HG02642 (cell line): ENCODE data around the gene LRIG1.

Source experiments
- ATAC-seq: cut with Tn5 transposase; IDR thresholded peaks from one replicate; pipeline ENCODE4 v1.9.1; 2021; ENCODE audit warnings: mild to moderate bottlenecking; ENCODE audit not compliant: unreplicated experiment, poor library complexity

Gene LRIG1

DNA sequence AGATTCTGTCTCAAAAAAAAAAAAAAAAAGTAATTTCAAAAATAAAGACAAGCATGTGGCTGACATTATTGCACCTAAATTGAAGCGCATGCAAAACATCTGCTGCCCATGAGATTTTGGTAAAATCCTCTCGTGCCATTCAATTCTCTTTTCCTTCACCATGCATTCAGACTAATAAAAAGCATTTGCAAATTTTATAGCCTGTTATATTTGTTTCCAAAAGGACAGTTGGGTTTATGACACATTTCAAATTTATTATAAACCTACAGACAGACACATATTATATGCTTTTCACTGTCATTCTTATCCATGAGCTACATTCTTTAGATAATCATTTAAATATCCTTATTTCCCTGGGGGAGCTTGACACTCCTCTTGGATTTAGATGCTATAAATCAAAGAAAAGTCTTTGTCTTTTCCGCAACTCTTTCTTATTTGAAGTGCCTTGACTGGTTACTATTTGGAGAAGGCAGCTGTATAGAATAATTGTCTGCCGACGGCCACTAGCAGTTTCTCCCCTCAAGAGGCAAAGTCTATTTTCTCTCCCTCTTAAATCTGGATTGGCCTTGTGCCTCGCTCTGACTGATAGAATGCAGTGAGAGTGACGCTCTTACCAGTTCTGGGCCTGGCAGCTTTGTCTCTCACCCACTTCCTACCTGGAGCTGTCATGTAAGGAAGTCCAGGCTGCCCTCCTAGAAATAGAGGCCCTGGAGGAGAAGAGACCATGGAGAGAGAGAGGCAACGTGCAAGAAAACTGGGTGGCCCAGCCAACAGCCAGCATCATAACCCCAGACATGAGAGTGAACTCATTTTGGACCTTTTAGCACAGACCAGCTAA lies 6.8 kb upstream of the LRIG1 start:
- ATAC-seq: no peak

DNA sequence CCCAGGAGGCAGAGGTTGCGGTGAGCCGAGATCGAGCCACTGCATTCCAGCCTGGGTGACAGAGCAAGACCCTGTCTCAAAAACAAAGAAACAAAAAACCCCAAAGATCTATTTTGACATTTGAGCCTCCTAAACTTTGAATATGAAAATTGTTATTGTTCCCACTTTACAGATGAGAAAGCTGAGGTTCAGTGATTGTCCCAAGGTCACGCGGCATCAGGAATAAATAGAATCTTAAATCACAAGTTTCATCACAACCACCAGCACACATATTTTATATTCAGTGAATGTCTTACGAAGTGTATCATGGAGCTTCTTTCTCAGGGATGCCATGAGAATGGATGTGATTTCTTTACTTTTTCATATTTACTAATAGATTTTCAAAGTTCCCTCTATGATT lies 5.3 kb upstream of the LRIG1 start:
- no peak for ATAC-seq

- no peak for ATAC-seq
Observed at GRCh38 chr3:66504850-66505641, 4.2 kb upstream of the LRIG1 start.

DNA sequence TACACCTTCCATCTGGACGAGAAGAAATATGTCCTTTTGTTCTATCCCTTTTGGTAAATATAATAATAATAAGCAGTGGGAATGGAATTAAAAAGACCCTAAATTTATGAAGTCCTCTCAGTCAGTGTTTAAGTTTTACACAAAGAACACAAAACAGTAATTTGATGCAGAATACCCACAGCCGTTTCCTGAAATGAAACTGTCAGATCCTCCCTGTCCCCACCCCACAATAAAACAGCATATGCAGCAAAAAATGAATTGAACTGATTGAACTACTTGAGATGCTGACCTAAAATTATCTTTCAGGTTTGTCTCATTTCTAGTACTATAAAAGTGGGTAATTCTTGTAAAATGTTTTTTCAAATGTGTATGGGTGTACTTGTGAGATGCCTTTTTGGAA lies 2.2 kb upstream of the LRIG1 start:
- no peak for ATAC-seq

GRCh38 chr3:66502245-66502874 lies 1.5 kb upstream of the LRIG1 start:
- no peak for ATAC-seq

DNA sequence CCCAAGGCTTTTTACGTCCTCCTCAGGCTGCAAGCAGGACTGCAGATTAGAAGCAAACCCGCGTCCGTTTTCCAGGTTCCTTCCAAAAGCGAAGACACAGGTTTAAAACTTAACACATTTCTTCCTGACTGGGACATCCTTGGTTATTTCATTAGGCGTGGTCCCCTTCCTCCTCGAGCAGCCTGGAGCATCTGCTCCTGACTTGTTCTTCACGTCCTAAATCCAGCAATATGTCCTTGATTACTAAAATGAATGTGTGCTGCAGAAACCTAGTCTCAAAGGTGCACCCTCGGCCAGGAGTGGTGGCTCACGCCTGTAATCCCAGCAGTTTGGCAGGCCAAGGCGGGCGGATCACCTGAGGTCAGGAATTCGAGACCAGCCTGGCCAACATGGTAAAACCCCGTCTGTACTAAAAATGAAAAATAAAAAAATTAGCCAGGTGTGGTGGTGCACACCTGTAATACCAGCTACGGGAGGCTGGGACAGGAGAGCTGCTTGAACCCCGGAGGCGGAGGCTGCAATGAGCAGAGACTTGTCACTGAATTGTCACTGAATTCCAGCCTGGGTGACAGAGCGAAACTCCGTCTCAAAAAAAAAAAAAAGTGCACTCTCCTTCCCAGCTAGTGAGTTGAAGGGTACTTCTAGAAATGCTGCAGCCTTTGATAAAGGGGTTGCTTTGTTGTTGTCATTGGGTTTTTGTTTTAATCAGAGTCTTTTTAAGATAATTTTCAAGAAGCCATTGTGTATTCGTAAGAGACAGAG lies 842 bp upstream of the LRIG1 start:
- no peak for ATAC-seq

DNA sequence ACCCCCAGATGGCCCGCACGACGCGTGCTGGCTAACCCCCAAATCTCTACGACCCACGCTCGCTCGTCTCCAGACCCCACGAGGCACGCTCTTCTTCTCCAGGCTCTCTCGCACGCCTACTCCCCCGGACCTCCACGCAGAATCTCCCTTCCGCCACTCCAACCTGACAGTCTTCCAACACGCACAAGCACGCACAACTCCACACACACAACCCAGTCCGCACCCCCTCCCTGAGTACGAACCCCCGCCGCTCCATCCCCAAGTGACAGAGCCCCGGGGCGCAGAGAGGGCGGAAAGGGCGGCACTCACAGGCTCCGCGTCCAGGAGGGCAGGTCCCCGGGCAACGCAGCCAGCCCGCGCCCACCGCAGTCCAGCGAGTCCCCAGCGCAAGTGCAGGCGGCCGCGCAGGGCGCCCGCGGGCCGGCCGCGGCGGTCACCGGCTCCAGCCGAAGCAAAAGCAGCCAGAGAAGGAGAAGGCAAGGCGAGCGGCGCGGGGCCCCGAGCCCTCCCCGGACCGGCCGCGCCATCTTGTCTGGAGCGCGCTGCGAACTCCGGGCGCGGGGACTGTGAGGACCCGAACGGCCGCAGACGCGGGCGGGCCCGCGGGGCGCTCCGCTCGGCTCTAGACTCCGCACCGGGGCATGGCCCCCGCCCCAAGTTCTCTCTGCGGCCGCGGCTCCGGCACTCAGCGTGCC lies 794 bp downstream of the LRIG1 start:
- peak; percentile 18 for ATAC-seq

DNA sequence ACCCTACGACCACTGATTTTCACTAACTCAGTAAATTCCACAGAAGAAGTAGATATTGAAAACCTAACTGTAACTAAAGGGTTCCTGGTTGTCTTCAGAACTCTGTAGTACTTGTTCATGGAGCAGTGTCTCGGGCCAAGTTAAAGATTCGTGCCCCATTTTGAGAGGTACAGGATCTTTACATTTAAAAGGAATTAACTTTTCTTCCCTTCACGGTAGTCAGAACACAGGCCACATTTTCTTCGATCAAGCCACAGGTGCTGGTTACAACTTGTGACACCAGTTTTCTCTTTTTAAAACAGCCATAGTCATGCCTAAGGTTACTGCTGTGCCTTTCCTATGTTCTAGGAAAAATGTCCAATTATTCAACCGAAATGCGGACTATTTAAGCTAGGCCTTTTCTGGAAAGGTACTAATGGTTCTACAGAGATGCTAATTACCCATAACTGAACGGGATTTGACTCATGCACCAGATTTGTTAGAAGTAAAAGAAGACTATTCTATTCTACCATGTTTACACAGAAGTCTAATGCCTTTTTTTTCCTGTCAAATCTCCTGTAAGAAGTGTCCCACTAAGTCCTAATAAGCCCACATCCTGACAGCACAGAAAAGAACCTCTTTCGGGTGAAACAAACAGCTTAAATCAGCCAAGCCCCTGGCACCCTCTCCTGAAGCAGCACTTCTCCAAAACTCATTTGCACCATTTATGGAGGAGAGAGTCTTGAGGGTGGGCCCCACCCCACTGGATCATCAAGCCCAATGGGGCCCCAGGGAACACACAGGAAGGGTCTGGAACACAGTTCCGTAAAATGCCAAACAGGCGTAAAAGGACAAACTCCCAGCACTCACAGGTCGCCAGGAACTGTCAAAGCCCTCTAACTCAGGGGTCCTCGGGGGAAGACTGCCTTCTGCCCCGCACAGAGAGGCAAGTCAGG lies 1.9 kb downstream of the LRIG1 start:
- no peak for ATAC-seq

DNA sequence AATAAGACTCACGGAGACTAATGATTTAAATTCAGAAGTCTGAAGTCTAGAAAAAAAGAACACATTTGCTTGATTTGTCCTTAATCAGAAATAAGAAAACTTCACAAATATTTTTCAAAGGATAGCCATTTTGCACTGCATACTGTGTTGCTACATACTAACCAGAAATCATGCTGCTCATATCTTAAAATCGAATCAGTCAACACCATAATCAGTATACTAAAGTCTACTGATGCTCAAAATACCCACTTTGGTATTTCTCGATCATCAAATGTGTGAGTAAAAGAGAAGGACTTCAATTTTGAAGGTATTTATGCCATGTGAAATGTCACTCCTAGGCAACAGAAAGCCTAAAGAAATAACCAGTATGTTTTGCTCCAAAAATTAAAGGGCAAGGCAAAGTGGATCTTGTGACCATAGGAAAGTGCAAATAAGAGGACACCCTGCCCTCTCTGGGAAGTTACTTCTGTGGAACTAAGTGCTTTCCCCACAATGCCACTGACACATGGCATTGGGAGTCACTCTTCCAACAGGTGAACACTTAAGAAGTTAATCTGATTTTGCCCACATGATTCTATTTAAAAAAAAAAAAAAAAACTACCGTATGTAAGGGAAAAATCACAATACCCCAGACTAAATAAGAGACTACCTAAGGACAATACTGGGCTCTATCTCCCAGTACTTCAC lies 2.7 kb downstream of the LRIG1 start:
- ATAC-seq: no peak

DNA sequence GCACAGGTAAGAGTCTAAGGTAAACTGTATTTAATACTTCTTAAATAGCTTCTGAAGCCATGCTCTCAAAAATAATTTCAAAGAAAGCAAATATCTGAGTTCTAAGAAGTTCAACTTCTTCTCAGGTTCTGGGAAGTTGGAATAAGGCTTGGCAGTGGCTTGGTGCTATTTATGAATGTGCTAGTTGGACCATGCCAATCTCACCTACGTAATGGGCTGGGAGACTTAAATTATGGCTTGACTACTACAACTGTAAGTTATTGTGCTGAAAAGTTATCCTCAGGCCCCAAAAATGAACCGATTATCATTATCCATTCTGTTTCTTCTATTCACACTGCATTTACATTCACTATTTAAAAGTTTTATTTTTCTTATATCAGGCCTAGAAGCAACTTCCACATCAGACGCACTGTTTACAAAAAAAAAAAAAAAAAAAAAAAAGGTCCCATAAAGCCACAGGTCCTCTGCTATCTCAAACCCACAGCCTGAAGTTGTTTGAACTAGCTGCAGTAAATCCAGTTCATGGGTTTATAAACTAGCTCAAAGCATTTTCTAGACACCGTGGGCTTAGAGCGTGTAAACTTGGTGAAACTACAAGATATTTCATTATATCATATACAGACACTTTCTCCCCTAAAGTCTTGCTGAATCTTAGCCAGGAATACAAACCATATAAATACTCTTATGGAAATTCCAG lies 3.4 kb downstream of the LRIG1 start:
- ATAC-seq: no peak

- no peak for ATAC-seq
Observed at GRCh38 chr3:66496746-66497145, 4.1 kb downstream of the LRIG1 start.

DNA sequence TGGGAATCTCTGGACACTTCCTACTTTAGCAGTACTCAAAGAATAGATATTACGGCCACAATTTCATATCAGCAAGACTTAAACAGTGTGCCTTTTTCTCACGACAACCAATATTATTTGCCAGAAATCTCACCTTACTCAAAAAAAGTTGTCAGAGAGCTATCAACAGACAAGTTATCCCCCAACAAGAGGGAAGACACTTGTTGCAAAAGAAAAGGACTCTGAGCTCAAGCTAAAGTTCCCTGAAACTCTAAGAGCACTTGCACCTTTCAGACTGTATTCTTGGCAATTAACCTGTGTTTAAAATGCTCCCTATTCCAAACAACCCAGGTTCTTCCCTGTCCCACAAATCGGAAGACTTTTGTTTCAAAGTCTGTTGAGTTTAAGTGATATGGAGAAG lies 4.5 kb downstream of the LRIG1 start:
- no peak for ATAC-seq

DNA sequence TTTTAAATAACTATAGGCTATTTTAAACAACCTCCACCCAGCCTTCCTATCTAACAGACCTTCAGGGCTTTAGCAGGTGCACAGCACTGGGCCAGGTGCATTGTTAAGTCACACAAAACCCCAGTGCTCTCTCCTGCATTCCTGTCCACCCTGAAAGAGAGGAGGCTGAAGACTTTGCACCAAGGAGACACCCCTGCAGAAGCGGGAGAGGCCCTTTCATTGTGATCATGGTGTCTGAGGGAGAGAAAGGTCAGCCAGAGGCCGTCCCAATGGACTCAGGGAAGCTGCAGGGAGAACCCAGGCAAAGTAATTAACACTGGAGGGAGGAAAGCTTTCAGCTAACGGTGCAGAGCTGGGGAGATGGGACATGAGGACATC lies 5.2 kb downstream of the LRIG1 start:
- ATAC-seq: no peak

DNA sequence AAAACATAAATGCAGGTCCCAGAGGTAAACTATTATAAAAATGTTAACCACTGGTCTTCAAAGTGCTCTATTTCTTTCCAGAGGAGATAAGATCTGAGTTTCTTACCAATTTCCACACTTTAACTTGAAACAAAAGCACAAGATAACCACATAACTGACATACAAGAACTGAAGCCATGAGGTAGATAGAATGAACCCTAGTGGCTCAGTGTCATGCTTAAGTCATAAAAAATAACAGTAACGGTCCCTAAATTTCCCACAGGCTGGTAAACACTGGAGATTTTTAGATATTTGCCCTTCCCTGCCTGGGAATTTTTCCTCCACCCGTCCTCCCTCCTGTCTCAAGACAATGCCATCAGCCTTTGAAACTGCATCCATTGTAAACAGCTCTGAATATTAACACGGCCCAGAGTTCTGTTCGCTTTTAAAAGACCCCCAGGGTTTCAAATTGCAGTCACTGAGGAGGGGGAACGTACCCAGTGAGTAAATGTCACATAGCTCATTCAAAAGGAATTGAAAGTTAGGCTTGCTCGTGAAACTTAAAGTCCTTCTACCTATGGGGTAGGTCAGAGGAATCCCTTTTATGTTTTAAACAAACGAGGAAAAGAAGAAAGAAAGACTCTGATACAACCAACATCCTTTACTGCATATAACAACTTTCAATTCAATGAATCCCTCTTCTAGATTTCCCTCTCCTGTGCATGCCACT lies 5.7 kb downstream of the LRIG1 start:
- ATAC-seq: no peak

- ATAC-seq: no peak
Observed at GRCh38 chr3:66493458-66494099, 7.2 kb downstream of the LRIG1 start.

DNA sequence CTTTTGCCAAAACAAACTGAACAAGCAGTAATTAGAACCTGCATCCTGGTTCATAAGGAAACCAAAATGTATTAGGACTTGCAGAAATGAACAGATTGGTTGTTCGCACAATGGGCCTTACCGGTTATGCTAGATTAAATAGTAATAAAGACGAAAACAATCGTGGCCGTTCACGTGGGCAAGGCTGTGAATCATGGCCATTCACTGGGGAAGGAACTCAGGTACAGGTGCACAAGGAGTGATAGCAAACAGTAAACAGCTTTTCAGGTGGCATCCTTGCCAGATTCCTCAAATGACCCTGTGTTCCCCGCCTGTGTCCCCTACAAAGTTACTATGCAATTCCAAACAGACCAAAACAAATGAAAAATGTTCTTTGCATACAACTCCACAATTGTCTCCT lies 8.2 kb downstream of the LRIG1 start:
- no peak for ATAC-seq

- no peak for ATAC-seq
Observed at GRCh38 chr3:66492071-66492470, 8.8 kb downstream of the LRIG1 start.
